OCI-LY7 (cell line): Measurements from ENCODE around the gene EPB41L2. TPM values are rescaled to one million over a fixed set of nuclear protein-coding genes. Genes with fewer than 3 reads are reported as not detected.

ENCODE experiments used
- BruUV-seq: library from RNA; stranded (reverse); fragments of 400-500 nt; replicated peaks from 2 replicates; lab custom pipeline; 2021; lab: Mats Ljungman, UMichigan
- CTCF ChIA-PET: fragments of 300-600 bp; sonication (Branson Sonifier 250); formaldehyde crosslinking; loops from one replicate; lab custom pipeline; 2022; ENCODE audit warnings: antibody characterized with exemption; ENCODE audit not compliant: unreplicated experiment; lab: Charles Lee
- POLR2A ChIA-PET: fragments of 300-600 bp; sonication (Branson Sonifier 250); formaldehyde crosslinking; loops from one replicate; lab custom pipeline; 2022; ENCODE audit warnings: antibody characterized with exemption; lab: Charles Lee
- DNase-seq: peaks from one replicate; pipeline ENCODE4 v3.0.0-alpha.2; 2015; ENCODE audit warnings: low spot score
- H2AFZ ChIP-seq: fragments of 200-600 bp; sonication (generic), shearing (Covaris generic); 2 replicates; pipeline ENCODE4 v1.6.1; 2014; ENCODE audit warnings: mild to moderate bottlenecking, antibody characterized with exemption, low read length, moderate library complexity
- H3K27ac ChIP-seq: fragments of 200-600 bp; sonication (generic); 2 replicates; pipeline ENCODE4 v1.5.1; 2014; ENCODE audit warnings: mixed run types, low read depth, mild to moderate bottlenecking, moderate library complexity, low read length, inconsistent platforms; ENCODE audit not compliant: poor library complexity, severe bottlenecking
- H3K36me3 ChIP-seq: fragments of 200-600 bp; sonication (generic); 2 replicates; pipeline ENCODE4 v1.6.1; 2014; ENCODE audit warnings: mild to moderate bottlenecking, antibody characterized with exemption, low read length, moderate library complexity, mixed read lengths; ENCODE audit not compliant: insufficient read depth
- H3K4me1 ChIP-seq: fragments of 200-600 bp; sonication (generic); 2 replicates; pipeline ENCODE4 v1.5.1; 2014; ENCODE audit warnings: mild to moderate bottlenecking, low read length; ENCODE audit not compliant: insufficient read depth, poor library complexity, severe bottlenecking
- H3K4me2 ChIP-seq: fragments of 200-600 bp; sonication (generic); 2 replicates; pipeline ENCODE4 v1.6.1; 2014; ENCODE audit warnings: mild to moderate bottlenecking, low read length
- H3K4me3 ChIP-seq: fragments of 200-600 bp; sonication (generic); 2 replicates; pipeline ENCODE4 v1.5.1; 2014; ENCODE audit warnings: mild to moderate bottlenecking, low read depth, low read length; ENCODE audit not compliant: poor library complexity, severe bottlenecking
- H3K79me2 ChIP-seq: fragments of 200-600 bp; sonication (generic); 2 replicates; pipeline ENCODE4 v1.6.1; 2016; ENCODE audit warnings: low read depth, mild to moderate bottlenecking, low read length, moderate library complexity, mixed read lengths; ENCODE audit not compliant: insufficient read depth
- H3K9me2 ChIP-seq: fragments of 200-600 bp; sonication (generic); 2 replicates; pipeline ENCODE4 v1.6.1; 2016; ENCODE audit warnings: mild to moderate bottlenecking, low read length, mixed read lengths; ENCODE audit not compliant: insufficient read depth
- H3K9me3 ChIP-seq: fragments of 200-600 bp; sonication (generic); 2 replicates; pipeline ENCODE4 v1.6.1; 2014; ENCODE audit warnings: mild to moderate bottlenecking, mixed run types, low read length, mixed read lengths
- H4K20me1 ChIP-seq: fragments of 200-600 bp; sonication (generic); 2 replicates; pipeline ENCODE4 v1.6.1; 2014; ENCODE audit warnings: mild to moderate bottlenecking, antibody characterized with exemption, low read length, moderate library complexity, mixed read lengths; ENCODE audit not compliant: insufficient read depth
- EZH2phosphoT487 ChIP-seq: fragments of 200-600 bp; sonication (generic); IDR thresholded peaks from 2 replicates; pipeline ENCODE4 v1.6.1; 2018; ENCODE audit warnings: low read depth, borderline replicate concordance, mild to moderate bottlenecking, mixed run types, antibody characterized with exemption, low read length, moderate library complexity, mixed read lengths
- intact Hi-C: fragments of 100-400 bp; cut with micrococcal nuclease; formaldehyde crosslinking; loops from one replicate; pipeline ENCODE4 v1.10.0; 2022; ENCODE audit not compliant: unreplicated experiment
- total RNA-seq, 2 experiments: library from RNA; depleted of rRNA in 1 of 2; stranded (reverse); fragments of >200 nt in 1 of 2; shearing (Covaris generic) in 1 of 2; gene quantifications; 2 replicates each; pipeline ENCODE4 v1.2.3, GENCODE V29; 2014 to 2022
- TF ChIP-seq, protein P1 (sequence below): fragments of 200-600 bp; sonication (generic); conservative IDR thresholded peaks from 2 replicates; pipeline ENCODE4 v1.5.1; 2014; ENCODE audit warnings: mild to moderate bottlenecking, antibody characterized with exemption, low read length, moderate library complexity, mixed read lengths

Gene EPB41L2
- total RNA-seq, 2 experiments from 2014 or later, result 36.7 to 138 TPM

DNA sequence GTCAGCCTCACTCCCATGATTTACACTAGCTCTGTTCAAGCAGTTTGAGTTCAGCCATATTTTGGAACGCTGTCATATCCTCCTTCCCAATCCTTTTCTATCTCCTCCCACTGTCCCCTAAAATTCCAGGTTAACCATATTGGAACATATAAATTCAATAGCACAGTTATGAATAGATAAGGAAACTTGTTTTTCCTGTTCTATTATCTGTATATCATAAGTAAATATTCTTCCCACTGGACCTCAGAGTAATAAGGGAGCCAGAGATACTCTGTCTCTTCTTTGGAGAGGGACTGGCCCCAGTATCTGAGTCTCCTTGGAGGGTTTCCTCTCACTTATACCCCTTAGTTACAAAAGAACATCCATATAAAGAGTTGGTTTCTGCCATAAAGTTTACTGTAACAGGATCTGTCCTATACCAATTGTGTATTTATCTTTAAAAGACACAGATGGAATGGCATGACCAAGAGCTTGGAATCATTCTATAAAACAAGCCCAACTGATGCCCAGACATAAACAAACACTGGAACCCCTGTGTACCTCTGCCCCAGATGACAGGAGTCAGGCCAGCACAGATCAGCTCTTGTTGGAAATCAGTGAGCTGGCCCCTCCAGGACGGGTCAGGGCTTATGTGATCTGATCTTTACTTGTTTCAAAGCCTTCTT lies 67.1 kb downstream of the EPB41L2 start:
- Histone ChIP-seq H3K9me3 (peaks cover 6% of the 10 kb centered on the region; the same call in 1 of the 2 replicates), H3K36me3 (peaks cover 8% of the 10 kb centered on the region), H4K20me1 (peaks cover 17% of the 10 kb centered on the region; the same call in 1 of the 2 replicates), H3K27ac (no peak overlapping the region), H3K9me2 (no peaks in the 10 kb centered on the region), H3K4me3 (no peak overlapping the region), H2AFZ (no peak overlapping the region), H3K79me2 (peaks cover 45% of the 10 kb centered on the region), H3K4me2 (no peak overlapping the region), H3K4me1 (peaks cover 14% of the 10 kb centered on the region)
- CTCF ChIA-PET, result no interaction called here
- intact Hi-C loops, result no loop called here
- no peak for DNase-seq
- no TSS peak for BruUV-seq
- no peak for TF ChIP-seq EZH2phosphoT487
- TF ChIP-seq, protein P1, sequence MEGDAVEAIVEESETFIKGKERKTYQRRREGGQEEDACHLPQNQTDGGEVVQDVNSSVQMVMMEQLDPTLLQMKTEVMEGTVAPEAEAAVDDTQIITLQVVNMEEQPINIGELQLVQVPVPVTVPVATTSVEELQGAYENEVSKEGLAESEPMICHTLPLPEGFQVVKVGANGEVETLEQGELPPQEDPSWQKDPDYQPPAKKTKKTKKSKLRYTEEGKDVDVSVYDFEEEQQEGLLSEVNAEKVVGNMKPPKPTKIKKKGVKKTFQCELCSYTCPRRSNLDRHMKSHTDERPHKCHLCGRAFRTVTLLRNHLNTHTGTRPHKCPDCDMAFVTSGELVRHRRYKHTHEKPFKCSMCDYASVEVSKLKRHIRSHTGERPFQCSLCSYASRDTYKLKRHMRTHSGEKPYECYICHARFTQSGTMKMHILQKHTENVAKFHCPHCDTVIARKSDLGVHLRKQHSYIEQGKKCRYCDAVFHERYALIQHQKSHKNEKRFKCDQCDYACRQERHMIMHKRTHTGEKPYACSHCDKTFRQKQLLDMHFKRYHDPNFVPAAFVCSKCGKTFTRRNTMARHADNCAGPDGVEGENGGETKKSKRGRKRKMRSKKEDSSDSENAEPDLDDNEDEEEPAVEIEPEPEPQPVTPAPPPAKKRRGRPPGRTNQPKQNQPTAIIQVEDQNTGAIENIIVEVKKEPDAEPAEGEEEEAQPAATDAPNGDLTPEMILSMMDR, result no peak
- POLR2A ChIA-PET, result interaction anchor here (0.9 kb wide), 1 partner anchor 18 kb away, joined by 4 read pairs; no protein-coding TSS in a partner anchor

DNA sequence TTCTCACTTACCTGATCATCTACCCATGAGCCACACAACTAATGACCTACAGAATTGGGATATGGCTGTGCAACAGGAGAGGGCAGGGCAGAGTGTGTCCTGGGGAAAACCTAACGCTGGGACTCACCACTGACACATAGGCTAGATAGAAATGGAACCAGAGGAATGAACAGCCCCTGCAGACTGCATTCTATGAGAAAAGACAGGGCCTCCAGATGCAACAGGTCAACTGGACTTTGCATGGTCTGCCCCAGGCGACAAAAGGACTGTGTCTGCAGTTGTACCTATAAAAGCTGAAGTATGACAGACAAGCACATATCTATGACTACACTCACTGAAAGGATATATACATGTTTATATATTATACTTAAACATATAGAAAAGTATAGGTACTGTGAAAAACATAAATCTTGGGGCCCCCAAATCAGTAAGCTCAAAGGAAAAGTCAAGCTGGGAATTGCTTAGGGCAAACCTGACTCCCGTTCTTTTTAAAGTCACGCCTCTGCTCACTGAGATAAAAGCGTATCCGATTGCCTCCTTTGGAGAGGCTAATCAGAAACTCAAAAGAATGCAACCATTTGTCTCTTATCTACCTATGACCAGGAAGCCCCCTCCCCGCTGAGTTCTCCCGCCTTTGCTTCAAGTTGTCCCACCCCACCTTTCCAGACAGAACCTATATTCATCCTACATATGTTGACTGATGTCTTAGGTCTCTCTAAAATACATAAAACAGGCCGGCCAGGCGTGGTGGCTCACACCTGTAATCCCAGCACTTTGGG lies 68.5 kb downstream of the EPB41L2 start:
- intact Hi-C loops, result no loop called here
- H3K4me2 ChIP-seq, result no peak overlapping the region
- no peaks in the 10 kb centered on the region for H3K9me2 ChIP-seq
- CTCF ChIA-PET, result no interaction called here
- peaks cover 34% of the 10 kb centered on the region for H3K79me2 ChIP-seq
- peaks cover 13% of the 10 kb centered on the region; the same call in 1 of the 2 replicates for H4K20me1 ChIP-seq
- H2AFZ ChIP-seq, result no peak overlapping the region
- peaks cover 6% of the 10 kb centered on the region; the same call in 1 of the 2 replicates for H3K9me3 ChIP-seq
- peaks cover 8% of the 10 kb centered on the region for H3K36me3 ChIP-seq
- TF ChIP-seq, protein P1, result no peak
- TF ChIP-seq EZH2phosphoT487, result no peak
- peaks cover 14% of the 10 kb centered on the region for H3K4me1 ChIP-seq
- no peak overlapping the region for H3K4me3 ChIP-seq
- H3K27ac ChIP-seq, result no peak overlapping the region
- POLR2A ChIA-PET, result interaction anchor here (0.5 to 1.0 kb wide), 2 partner anchors 13 to 88 kb away, joined by 3 read pairs; no protein-coding TSS in a partner anchor
- no peak for DNase-seq
- no TSS peak for BruUV-seq
